GM19468 (cell line): ENCODE data around the gene ZNF148.

Experiments
- ATAC-seq: cut with Tn5 transposase; IDR thresholded peaks from one replicate; pipeline ENCODE4 v1.9.1; 2021; ENCODE audit warnings: mild to moderate bottlenecking, moderate library complexity, moderate number of reproducible peaks; ENCODE audit not compliant: unreplicated experiment; ENCODE audit errors: extremely low read depth

ZNF148 gene

DNA sequence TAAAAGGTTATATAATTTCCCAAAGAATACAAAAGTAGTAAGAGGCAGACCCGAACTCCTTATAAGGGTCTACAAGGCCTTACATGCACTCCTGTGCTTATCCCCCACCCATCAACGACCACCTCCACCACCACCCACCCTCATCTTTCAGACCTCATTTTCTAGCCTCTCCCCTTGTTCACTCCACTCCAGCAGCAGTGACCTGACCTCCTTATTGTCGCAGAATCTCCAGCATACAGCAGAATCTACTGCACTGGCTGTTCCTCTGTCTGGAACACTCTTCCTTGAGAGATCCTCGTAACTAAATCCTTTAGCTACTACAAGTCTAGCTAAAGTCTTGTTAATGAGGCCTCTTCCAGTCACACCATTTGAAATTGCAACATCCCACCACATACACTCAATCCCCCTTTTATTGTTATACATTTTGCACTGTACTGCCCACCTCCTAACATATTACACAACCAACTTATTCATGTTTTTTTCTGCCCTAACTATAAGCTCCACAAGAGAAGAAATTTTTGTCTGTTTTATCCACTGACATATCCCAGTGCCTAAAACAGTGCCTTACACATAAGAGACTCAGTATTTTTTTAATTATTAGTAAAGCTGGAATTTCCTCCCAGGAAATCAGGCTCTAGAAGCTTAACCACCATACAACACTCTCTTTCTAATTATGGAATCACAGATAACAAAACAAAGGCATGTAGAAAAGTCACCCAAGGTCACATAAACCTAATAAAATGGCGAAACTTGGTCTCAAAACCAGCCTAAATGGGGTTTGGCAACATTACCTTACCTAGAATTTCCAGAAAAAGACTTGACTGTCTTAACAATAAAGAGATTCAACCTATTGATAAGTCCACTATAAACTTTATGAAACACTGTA lies 40.2 kb downstream of the ZNF148 start:
- no peak for ATAC-seq

DNA sequence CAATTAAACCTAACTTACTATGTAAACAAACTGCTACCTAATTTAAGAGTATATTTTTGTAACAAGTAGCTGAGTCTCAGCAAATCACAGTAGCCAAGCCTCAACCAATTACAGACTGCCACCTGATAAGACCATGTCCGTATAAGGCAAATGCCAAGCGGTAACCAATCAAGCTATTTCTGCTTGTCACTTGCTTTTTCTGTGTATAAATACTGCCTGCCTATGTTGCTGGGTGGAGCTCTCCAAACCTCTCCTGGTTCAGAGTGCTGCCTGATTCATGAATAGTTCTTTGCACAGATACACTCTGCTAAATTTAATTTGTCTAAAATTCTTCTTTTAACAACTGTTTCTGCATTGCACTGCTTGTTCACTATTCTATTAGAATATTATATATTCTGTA lies 42.6 kb downstream of the ZNF148 start:
- no peak for ATAC-seq

DNA sequence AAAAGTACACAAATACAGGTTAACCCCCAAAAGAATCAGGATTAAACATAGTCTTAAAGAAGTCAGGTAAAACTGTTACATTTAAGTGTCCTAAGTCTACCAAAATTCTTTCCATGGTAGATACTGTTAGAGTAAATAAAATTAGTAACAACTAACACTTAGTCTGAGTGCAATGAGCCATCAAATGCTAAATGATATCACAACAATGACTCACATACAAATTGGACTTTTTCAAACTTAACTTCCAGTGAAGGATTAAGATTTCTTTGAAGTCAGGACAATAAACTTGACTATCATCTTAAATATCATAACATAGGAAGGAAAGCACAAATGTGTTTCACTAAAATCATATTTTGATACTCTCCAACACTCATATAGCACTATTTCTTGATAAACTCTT lies 43.9 kb downstream of the ZNF148 start:
- no peak for ATAC-seq

GRCh38 chr3:125326957-125327356 lies 48.2 kb downstream of the ZNF148 start:
- ATAC-seq: no peak

GRCh38 chr3:125325746-125326145 lies 49.4 kb downstream of the ZNF148 start:
- ATAC-seq: no peak

GRCh38 chr3:125324341-125324740 lies 50.8 kb downstream of the ZNF148 start:
- ATAC-seq: no peak

- ATAC-seq: no peak
Observed at GRCh38 chr3:125322917-125323316, 52.2 kb downstream of the ZNF148 start.

DNA sequence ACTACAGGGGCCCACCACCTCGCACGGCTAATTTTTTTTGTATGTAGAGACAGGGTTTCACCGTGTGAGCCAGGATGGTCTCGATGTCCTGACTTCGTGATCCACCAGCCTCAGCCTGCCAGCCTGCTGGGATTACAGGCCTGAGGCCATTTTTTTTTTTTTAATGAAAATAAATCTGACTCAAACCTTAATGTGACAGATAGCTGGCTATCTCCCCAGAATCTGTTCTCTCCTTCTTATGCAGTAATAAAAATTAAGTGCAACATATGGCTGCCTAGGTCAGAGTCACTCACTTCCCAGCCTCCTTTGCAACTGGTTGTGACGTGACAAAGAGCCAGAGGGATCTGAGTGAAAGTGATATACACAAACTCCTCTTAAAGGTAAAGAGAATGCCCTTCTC lies 53.0 kb downstream of the ZNF148 start:
- ATAC-seq: no peak

DNA sequence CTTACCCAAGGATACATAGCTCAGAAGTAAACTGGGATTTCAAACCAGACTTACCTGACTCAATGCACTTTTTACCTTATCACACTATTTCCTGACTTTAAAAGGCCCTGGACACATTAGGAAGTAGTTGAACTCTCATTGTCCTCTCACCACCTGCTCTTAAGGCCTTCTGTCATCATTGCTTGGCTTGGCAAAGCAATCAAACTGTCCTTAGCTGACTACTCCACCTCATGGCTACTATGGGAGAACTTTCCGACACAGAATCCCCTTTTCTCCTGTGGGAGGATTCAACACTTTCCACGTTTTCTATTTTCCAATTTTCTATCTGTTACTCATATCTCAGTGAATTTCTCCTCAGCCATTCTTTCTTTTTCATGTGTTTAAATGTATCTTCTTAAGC lies 55.4 kb downstream of the ZNF148 start:
- ATAC-seq: no peak

GRCh38 chr3:125318871-125319270 lies 56.3 kb downstream of the ZNF148 start:
- ATAC-seq: no peak

DNA sequence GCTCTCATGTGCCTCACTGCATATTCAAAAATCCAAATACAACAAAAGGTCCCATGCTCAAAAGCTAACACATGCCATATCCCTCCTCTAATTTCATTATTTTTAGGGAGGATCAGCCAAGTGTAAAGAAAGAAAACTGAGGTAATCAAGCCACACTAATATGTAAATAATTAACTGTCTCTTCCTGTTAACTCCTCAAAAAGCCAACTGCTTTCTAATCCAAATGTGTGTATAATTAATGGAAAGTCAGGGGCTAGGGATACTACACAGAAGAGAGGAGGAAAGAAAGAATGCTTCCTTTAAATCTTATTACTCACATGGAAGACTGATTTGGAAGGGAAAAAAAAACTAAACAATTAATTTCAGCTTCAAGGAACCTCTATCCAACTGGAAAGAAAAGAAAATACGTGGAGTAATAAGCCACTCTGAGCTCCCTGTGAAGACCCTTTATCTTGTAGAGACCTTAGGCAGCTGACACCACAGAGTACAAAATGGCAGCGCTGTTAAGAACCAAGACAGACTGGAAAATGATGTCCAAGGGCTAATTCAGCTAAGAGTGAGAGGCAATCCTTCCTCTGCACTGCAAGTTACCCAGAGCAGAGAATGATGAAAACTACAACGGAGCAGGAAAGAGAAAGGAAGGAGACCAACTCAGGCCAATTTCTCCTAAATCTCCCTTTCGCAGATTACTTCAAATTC lies 56.8 kb downstream of the ZNF148 start:
- ATAC-seq: no peak

- no peak for ATAC-seq
Observed at GRCh38 chr3:125317761-125318160, 57.4 kb downstream of the ZNF148 start.

- no peak for ATAC-seq
Observed at GRCh38 chr3:125316949-125317348, 58.2 kb downstream of the ZNF148 start.

- no peak for ATAC-seq
Observed at GRCh38 chr3:125316246-125316645, 58.9 kb downstream of the ZNF148 start.

- ATAC-seq: no peak
Observed at GRCh38 chr3:125313060-125313635, 62.0 kb downstream of the ZNF148 start.

DNA sequence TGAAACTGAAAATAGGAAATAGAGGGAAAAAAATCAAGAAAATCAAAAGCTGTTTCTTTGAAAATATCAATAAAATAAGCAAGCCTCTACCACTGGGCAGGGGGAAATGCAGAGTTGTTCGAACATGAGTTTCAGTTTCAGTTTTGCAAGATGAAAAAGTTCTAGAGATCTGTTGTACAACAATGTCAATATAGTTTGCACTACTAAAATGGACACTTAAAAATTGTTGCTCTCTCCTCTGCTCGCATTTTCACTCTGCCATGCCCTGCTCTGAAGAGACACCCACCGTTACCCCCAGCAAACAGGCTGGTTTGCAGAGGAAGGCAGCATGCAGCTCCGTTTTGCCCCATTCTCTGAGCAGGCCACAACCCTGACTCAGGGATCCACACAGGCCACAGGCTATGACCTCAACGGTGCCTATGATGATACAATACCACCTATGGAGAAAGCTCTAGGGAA lies 64.5 kb downstream of the ZNF148 start:
- ATAC-seq: no peak

DNA sequence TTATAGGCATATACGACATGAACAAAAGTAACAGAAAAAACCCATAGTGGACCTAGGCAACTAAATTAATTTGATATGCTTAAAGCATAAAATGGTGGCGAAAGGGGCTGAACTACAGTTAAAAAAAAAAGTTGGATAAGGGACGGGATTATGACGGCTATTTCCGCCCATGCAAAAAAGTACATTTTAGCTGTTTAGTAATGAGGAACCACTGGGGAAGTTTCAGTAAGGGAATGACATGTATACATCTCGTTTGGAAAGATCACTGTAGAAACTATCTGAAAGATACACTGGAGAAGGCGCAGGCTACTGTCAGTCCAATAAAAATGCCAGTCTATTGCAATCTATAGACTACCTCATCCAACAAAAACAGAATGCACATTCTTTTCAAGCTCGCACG lies 65.6 kb downstream of the ZNF148 start:
- ATAC-seq: no peak

GRCh38 chr3:125306620-125307019 lies 68.5 kb downstream of the ZNF148 start:
- ATAC-seq: no peak

DNA sequence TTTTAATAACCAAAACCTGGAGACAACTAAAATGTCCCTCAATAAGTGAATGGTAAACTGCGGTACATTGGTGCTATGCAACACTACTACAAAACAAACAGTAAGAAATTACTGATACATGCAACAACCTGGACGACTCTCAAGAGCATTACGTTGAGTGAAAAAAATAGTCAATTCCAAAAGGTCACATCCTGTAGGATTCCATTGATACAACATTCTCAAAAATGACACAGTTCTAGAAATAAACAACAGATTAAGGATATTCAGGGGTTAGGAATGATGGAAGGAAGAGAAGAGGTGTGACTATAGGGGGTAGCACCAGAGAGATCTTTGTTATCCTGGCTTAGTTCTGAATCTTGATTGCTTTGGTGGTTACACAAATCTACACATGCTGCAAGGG lies 72.2 kb downstream of the ZNF148 start:
- no peak for ATAC-seq

DNA sequence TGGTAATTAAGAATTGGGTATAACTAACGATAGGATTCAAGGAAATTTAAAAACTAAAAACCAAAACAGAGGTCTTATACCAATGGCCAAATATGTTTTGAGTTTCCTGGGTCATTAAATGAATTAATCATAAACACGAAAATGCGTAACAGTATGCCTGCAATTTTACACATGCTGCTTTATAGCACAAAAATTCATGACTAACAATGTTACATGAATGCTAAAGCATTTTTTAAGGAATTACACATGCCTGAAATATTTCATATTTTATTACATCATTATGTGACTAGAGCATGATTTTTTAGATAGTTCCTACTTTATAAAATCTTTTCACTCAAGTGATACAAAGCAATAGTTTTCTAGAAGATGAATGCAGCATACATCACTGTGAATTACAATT lies 74.7 kb downstream of the ZNF148 start:
- no peak for ATAC-seq

GRCh38 chr3:125294411-125294810 lies 80.7 kb downstream of the ZNF148 start:
- no peak for ATAC-seq
